Measurements from ENCODE around the gene GNAL. TPM values are rescaled to one million over a fixed set of nuclear protein-coding genes. Genes with fewer than 3 reads are reported as not detected.

The GNAL gene
- total and polyA plus RNA-seq, 4 donors, result 0.15 to 0.92 (median 0.72) TPM

DNA sequence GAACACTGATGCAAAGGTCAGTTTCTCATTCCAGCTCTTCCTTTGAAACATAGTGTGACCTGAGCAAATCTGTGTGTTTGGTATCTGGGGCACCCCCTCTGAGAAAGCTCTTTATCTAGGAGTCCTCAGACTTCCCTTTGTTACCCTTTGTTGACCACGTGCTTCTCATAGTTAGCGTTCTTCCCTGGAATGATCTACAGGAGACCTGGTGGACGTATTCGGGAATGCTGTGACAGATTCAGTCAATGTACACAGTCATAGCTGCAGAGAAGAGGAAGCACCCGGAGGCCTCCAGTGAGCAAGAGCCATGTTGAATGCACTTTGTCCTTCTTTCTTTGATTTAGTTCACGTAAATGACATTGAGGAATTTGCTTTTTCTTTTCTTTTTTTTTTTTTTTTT is 151.4 kb downstream of the GNAL start:
- 42% methylated on average over 6 of the region's 6 CpGs for WGBS
- no peaks in the 10 kb centered on the region for H3K9me3 ChIP-seq (ENCODE audit: control insufficient read depth in 4 of 4, low read length in 3 of 4)

DNA sequence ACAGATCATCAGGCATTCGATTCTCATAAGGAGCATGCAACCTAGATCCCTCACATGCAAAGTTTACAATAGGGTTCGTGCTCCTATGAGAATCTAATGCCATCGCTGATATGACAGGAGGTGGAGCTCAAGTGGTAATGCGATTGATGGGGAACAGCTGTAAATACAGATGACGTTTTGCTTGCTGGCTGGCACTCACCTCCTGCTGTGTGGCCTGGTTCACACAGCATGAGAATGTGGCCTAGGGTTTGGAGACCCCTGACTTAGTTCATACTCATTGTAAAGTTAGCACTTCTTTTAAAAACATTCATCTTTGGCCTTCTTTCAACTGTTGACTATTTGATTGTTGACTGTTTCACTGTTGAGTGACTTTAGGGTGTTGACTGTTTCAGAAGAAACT is 153.5 kb downstream of the GNAL start:
- no peak overlapping the region for H3K4me3 ChIP-seq (ENCODE audit: low read depth in 1 of 3, low read length in 3 of 3)
- WGBS, result 83% methylated on average over 5 of the region's 5 CpGs
- no peak for DNase-seq (ENCODE audit: low spot score)
- no peak overlapping the region for H3K9ac ChIP-seq (ENCODE audit: low read depth in 1 of 2, low read length in 2 of 2)
- no peaks in the 10 kb centered on the region for H3K36me3 ChIP-seq (ENCODE audit: control insufficient read depth in 4 of 4, insufficient read depth in 3 of 4, low read depth in 1 of 4, low read length in 3 of 4)
- no peaks in the 10 kb centered on the region for H3K4me1 ChIP-seq (ENCODE audit: control insufficient read depth in 4 of 4, insufficient read depth in 4 of 4, low read length in 3 of 4)
- no peaks in the 10 kb centered on the region for H3K27me3 ChIP-seq (ENCODE audit: control insufficient read depth in 4 of 4, insufficient read depth in 4 of 4, low read length in 3 of 4)
- TF ChIP-seq TAF1 (conservative IDR thresholded peaks at IDR 0.05) (no peak), SP1 (IDR thresholded peaks at IDR 0.05) (no peak)
- no peaks in the 10 kb centered on the region for H3K9me3 ChIP-seq (ENCODE audit: control insufficient read depth in 4 of 4, low read length in 3 of 4)
- H3K27ac ChIP-seq (ENCODE audit: low read depth in 1 of 2, low read length in 2 of 2), result no peak overlapping the region

More for the DNA sequence above, 151.4 kb downstream of the GNAL start:
- no peaks in the 10 kb centered on the region for H3K36me3 ChIP-seq (ENCODE audit: control insufficient read depth in 4 of 4, insufficient read depth in 3 of 4, low read depth in 1 of 4, low read length in 3 of 4)
- no peak overlapping the region for H3K4me3 ChIP-seq (ENCODE audit: low read depth in 1 of 3, low read length in 3 of 3)
- DNase-seq (ENCODE audit: low spot score), result no peak
- no peak overlapping the region for H3K27ac ChIP-seq (ENCODE audit: low read depth in 1 of 2, low read length in 2 of 2)
- no peak overlapping the region for H3K9ac ChIP-seq (ENCODE audit: low read depth in 1 of 2, low read length in 2 of 2)
- TF ChIP-seq RAD21 (IDR thresholded peaks at IDR 0.05) (no peak), HNF4G (IDR thresholded peaks at IDR 0.05) (no peak), JUND (IDR thresholded peaks at IDR 0.05) (no peak), RXRA (IDR thresholded peaks at IDR 0.05) (no peak), FOXA1 (IDR thresholded peaks at IDR 0.05) (no peak), SP1 (IDR thresholded peaks at IDR 0.05) (no peak), NR2F2 (IDR thresholded peaks at IDR 0.05) (no peak), HNF4A (conservative IDR thresholded peaks at IDR 0.05) (no peak), TAF1 (conservative IDR thresholded peaks at IDR 0.05) (no peak)
- TF ChIP-seq, protein P1, sequence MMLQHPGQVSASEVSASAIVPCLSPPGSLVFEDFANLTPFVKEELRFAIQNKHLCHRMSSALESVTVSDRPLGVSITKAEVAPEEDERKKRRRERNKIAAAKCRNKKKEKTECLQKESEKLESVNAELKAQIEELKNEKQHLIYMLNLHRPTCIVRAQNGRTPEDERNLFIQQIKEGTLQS (IDR thresholded peaks at IDR 0.05), result no peak
- TF ChIP-seq, protein P2, sequence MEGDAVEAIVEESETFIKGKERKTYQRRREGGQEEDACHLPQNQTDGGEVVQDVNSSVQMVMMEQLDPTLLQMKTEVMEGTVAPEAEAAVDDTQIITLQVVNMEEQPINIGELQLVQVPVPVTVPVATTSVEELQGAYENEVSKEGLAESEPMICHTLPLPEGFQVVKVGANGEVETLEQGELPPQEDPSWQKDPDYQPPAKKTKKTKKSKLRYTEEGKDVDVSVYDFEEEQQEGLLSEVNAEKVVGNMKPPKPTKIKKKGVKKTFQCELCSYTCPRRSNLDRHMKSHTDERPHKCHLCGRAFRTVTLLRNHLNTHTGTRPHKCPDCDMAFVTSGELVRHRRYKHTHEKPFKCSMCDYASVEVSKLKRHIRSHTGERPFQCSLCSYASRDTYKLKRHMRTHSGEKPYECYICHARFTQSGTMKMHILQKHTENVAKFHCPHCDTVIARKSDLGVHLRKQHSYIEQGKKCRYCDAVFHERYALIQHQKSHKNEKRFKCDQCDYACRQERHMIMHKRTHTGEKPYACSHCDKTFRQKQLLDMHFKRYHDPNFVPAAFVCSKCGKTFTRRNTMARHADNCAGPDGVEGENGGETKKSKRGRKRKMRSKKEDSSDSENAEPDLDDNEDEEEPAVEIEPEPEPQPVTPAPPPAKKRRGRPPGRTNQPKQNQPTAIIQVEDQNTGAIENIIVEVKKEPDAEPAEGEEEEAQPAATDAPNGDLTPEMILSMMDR (IDR thresholded peaks at IDR 0.05; ENCODE audit: low read depth, low read length, missing input control), result no peak
- TF ChIP-seq, protein P3, sequence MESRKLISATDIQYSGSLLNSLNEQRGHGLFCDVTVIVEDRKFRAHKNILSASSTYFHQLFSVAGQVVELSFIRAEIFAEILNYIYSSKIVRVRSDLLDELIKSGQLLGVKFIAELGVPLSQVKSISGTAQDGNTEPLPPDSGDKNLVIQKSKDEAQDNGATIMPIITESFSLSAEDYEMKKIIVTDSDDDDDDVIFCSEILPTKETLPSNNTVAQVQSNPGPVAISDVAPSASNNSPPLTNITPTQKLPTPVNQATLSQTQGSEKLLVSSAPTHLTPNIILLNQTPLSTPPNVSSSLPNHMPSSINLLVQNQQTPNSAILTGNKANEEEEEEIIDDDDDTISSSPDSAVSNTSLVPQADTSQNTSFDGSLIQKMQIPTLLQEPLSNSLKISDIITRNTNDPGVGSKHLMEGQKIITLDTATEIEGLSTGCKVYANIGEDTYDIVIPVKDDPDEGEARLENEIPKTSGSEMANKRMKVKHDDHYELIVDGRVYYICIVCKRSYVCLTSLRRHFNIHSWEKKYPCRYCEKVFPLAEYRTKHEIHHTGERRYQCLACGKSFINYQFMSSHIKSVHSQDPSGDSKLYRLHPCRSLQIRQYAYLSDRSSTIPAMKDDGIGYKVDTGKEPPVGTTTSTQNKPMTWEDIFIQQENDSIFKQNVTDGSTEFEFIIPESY (IDR thresholded peaks at IDR 0.05), result no peak
- no peaks in the 10 kb centered on the region for H3K27me3 ChIP-seq (ENCODE audit: control insufficient read depth in 4 of 4, insufficient read depth in 4 of 4, low read length in 3 of 4)
- H3K4me1 ChIP-seq (ENCODE audit: control insufficient read depth in 4 of 4, insufficient read depth in 4 of 4, low read length in 3 of 4), result no peaks in the 10 kb centered on the region

DNA sequence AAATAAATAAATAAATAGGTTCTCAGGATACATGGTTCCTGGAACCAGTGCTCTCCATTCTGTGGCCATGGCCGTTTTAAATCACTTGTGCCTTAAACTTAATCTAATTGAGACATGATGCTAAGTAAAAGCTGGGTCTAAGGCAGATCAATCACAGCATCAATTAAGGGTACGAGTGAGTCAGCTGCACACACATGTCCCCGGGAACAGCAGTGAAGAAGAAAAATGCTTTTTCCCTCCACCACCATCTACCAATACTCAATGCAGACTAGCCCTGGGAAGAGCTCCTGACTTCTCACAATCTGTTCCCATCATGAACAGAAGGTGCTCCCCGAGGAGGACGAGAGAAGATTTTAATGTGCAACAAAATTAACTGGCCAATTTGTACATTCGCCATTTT is 155.4 kb downstream of the GNAL start:
- Histone ChIP-seq H3K27ac (ENCODE audit: low read depth in 1 of 2, low read length in 2 of 2) (no peak overlapping the region), H3K4me3 (ENCODE audit: low read depth in 1 of 3, low read length in 3 of 3) (no peak overlapping the region), H3K36me3 (ENCODE audit: control insufficient read depth in 4 of 4, insufficient read depth in 3 of 4, low read depth in 1 of 4, low read length in 3 of 4) (no peaks in the 10 kb centered on the region), H3K9ac (ENCODE audit: low read depth in 1 of 2, low read length in 2 of 2) (no peak overlapping the region), H3K27me3 (ENCODE audit: control insufficient read depth in 4 of 4, insufficient read depth in 4 of 4, low read length in 3 of 4) (no peaks in the 10 kb centered on the region), H3K9me3 (ENCODE audit: control insufficient read depth in 4 of 4, low read length in 3 of 4) (no peaks in the 10 kb centered on the region), H3K4me1 (ENCODE audit: control insufficient read depth in 4 of 4, insufficient read depth in 4 of 4, low read length in 3 of 4) (no peaks in the 10 kb centered on the region)
- 90% methylated on average over 6 of the region's 6 CpGs for WGBS
- DNase-seq (ENCODE audit: low spot score), result no peak
- TF ChIP-seq HNF4A (conservative IDR thresholded peaks at IDR 0.05) (no peak), JUND (IDR thresholded peaks at IDR 0.05) (no peak), YY1 (IDR thresholded peaks at IDR 0.05) (no peak), TAF1 (conservative IDR thresholded peaks at IDR 0.05) (no peak), NR2F2 (IDR thresholded peaks at IDR 0.05) (no peak)

Measured in liver (tissue), 9 donors.